H9 (cell line): ENCODE data around the gene UNC79. TPM values are rescaled to one million over a fixed set of nuclear protein-coding genes. Genes with fewer than 3 reads are reported as not detected.
A peak's percentile ranks its signal among the peaks of the same experiment; 100 is the strongest.

Experiments used
- DNase-seq: peaks from one replicate; pipeline ENCODE4 v3.0.0-alpha.2; 2017
- H2AFZ ChIP-seq: one replicate; pipeline ENCODE4 v1.6.1; 2013; ENCODE audit warnings: mild to moderate bottlenecking, low read length, control low read depth, moderate library complexity
- H2AK5ac ChIP-seq: 2 replicates; pipeline ENCODE4 v1.6.1; 2013; ENCODE audit warnings: low read length, control low read depth, mixed read lengths; ENCODE audit not compliant: insufficient read length
- H2BK120ac ChIP-seq: one replicate; pipeline ENCODE4 v1.6.1; 2013; ENCODE audit warnings: low read depth, mild to moderate bottlenecking, low read length, control low read depth, inconsistent platforms; ENCODE audit not compliant: poor library complexity, severe bottlenecking
- H2BK12ac ChIP-seq: 2 replicates; pipeline ENCODE4 v1.6.1; 2013; ENCODE audit warnings: low read length, control low read depth, mixed read lengths, low read depth; ENCODE audit not compliant: insufficient read length
- H2BK15ac ChIP-seq: 2 replicates; pipeline ENCODE4 v1.6.1; 2013; ENCODE audit warnings: low read depth, low read length, control low read depth
- H2BK20ac ChIP-seq: one replicate; pipeline ENCODE4 v1.6.1; 2013; ENCODE audit warnings: low read depth, mild to moderate bottlenecking, low read length, control low read depth, inconsistent platforms; ENCODE audit not compliant: poor library complexity, severe bottlenecking
- H2BK5ac ChIP-seq: 2 replicates; pipeline ENCODE4 v1.6.1; 2013; ENCODE audit warnings: low read length, control low read depth, mixed read lengths; ENCODE audit not compliant: insufficient read length
- H3K14ac ChIP-seq: 2 replicates; pipeline ENCODE4 v1.6.1; 2013; ENCODE audit warnings: low read length, control low read depth; ENCODE audit not compliant: insufficient read depth
- H3K18ac ChIP-seq: 2 replicates; pipeline ENCODE4 v1.6.1; 2013; ENCODE audit warnings: low read depth, mild to moderate bottlenecking, mixed read lengths, low read length, control low read depth; ENCODE audit not compliant: insufficient read length
- H3K23ac ChIP-seq: 2 replicates; pipeline ENCODE4 v1.6.1; 2013; ENCODE audit warnings: low read length, control low read depth, mixed read lengths, low read depth; ENCODE audit not compliant: insufficient read length
- H3K23me2 ChIP-seq: 2 replicates; pipeline ENCODE4 v1.6.1; 2013; ENCODE audit warnings: low read depth, mild to moderate bottlenecking, mixed read lengths, low read length, control low read depth; ENCODE audit not compliant: insufficient read length, poor library complexity, severe bottlenecking
- H3K27ac ChIP-seq: 2 replicates; pipeline ENCODE4 v1.5.1; 2013; ENCODE audit warnings: low read length, control low read depth, mixed read lengths, low read depth; ENCODE audit not compliant: insufficient read length
- H3K27me3 ChIP-seq: 2 replicates; pipeline ENCODE4 v1.6.1; 2013; ENCODE audit warnings: low read length, control low read depth, inconsistent platforms; ENCODE audit not compliant: insufficient read depth
- H3K4ac ChIP-seq: 2 replicates; pipeline ENCODE4 v1.6.1; 2013; ENCODE audit warnings: low read depth, mild to moderate bottlenecking, control low read depth, inconsistent platforms, low read length, moderate library complexity
- H3K4me1 ChIP-seq: 2 replicates; pipeline ENCODE4 v1.6.1; 2013; ENCODE audit warnings: low read length, control low read depth, inconsistent platforms; ENCODE audit not compliant: insufficient read depth
- H3K4me2 ChIP-seq: 2 replicates; pipeline ENCODE4 v1.6.1; 2013; ENCODE audit warnings: low read length, control low read depth, mixed read lengths; ENCODE audit not compliant: insufficient read length, insufficient read depth
- H3K56ac ChIP-seq: 2 replicates; pipeline ENCODE4 v1.6.1; 2013; ENCODE audit warnings: low read depth, mild to moderate bottlenecking, mixed read lengths, low read length, control low read depth; ENCODE audit not compliant: insufficient read length
- H3K79me1 ChIP-seq: 2 replicates; pipeline ENCODE4 v1.6.1; 2013; ENCODE audit warnings: low read depth, mild to moderate bottlenecking, moderate library complexity, low read length, control low read depth, inconsistent platforms; ENCODE audit not compliant: insufficient read depth, poor library complexity, severe bottlenecking
- H3K79me2 ChIP-seq: 2 replicates; pipeline ENCODE4 v1.6.1; 2013; ENCODE audit warnings: low read length, control low read depth, inconsistent platforms; ENCODE audit not compliant: insufficient read depth
- H3K9ac ChIP-seq: 2 replicates; pipeline ENCODE4 v1.6.1; 2013; ENCODE audit warnings: low read length, control low read depth, mixed read lengths; ENCODE audit not compliant: insufficient read length; ENCODE audit errors: extremely low read depth
- H3K9me3 ChIP-seq: one replicate; pipeline ENCODE4 v1.6.1; 2013; ENCODE audit warnings: low read depth, low read length, inconsistent platforms; ENCODE audit not compliant: control insufficient read depth
- H3T11ph ChIP-seq: one replicate; pipeline ENCODE4 v1.6.1; 2013; ENCODE audit warnings: mild to moderate bottlenecking, low read length, control low read depth, inconsistent platforms
- H4K20me1 ChIP-seq: one replicate; pipeline ENCODE4 v1.6.1; 2013; ENCODE audit not compliant: control insufficient read depth, insufficient read length, insufficient read depth
- H4K5ac ChIP-seq: 2 replicates; pipeline ENCODE4 v1.6.1; 2013; ENCODE audit warnings: low read depth, mild to moderate bottlenecking, mixed read lengths, low read length, control low read depth; ENCODE audit not compliant: insufficient read length
- H4K8ac ChIP-seq: replicated peaks from 2 replicates; pipeline ENCODE4 v1.6.1; 2013; ENCODE audit warnings: low read length, control low read depth, mixed read lengths, low read depth; ENCODE audit not compliant: insufficient read length
- H4K91ac ChIP-seq: 2 replicates; pipeline ENCODE4 v1.6.1; 2013; ENCODE audit warnings: low read depth, mild to moderate bottlenecking, moderate library complexity, mixed read lengths, low read length, control low read depth; ENCODE audit not compliant: insufficient read length
- H3K27ac Mint-ChIP-seq, 3 experiments: 2 replicates in 2 of 3; 3 replicates in 1 of 3; pipeline ENCODE4 v1.8.0; 2020 to 2021; ENCODE audit warnings: mixed read lengths in 3 of 3, mild to moderate bottlenecking in 1 of 3, moderate library complexity in 1 of 3
- H3K27me3 Mint-ChIP-seq: 2 replicates; pipeline ENCODE4 v1.8.0; 2021; ENCODE audit warnings: low read depth, mild to moderate bottlenecking, moderate library complexity, mixed read lengths
- H3K36me3 Mint-ChIP-seq, 3 experiments: 2 replicates in 2 of 3; 3 replicates in 1 of 3; pipeline ENCODE4 v1.8.0; 2020 to 2021; ENCODE audit warnings: low read depth in 3 of 3, mixed read lengths in 3 of 3; ENCODE audit not compliant: insufficient read depth in 1 of 3
- H3K4me1 Mint-ChIP-seq, 2 experiments: 2 replicates each; pipeline ENCODE4 v1.8.0; 2020; ENCODE audit warnings: mixed read lengths in 2 of 2
- H3K4me3 Mint-ChIP-seq, 2 experiments: 2 replicates in 1 of 2; 3 replicates in 1 of 2; pipeline ENCODE4 v1.8.0; 2020 to 2021; ENCODE audit warnings: mild to moderate bottlenecking in 2 of 2, mixed read lengths in 2 of 2, moderate library complexity in 1 of 2
- H3K9me3 Mint-ChIP-seq, 2 experiments: 2 replicates in 1 of 2; 3 replicates in 1 of 2; pipeline ENCODE4 v1.8.0; 2020; ENCODE audit warnings: mild to moderate bottlenecking in 2 of 2, mixed read lengths in 2 of 2, moderate library complexity in 1 of 2
- WGBS: extraction: QIAGEN DNeasy Blood & Tissue Kit; methylation state at CpG from one replicate; pipeline ENCODE4 v1.1.7; 2013; ENCODE audit warnings: missing lambda C conversion rate, low lambda C conversion rate, mixed read lengths; ENCODE audit not compliant: insufficient read length; ENCODE audit errors: extremely low coverage; 5-methylcytosine and 5-hydroxymethylcytosine counted together
- total RNA-seq: library from RNA; stranded (reverse); gene quantifications from 2 replicates; pipeline ENCODE4 v1.2.1, GENCODE V29; 2021
- TF ChIP-seq, protein P1 (sequence below): fragments of 200-600 bp; sonication (generic); conservative IDR thresholded peaks from 3 replicates; pipeline ENCODE4 v1.8.0; 2021; ENCODE audit warnings: antibody characterized with exemption, mild to moderate bottlenecking

Gene UNC79
- total RNA-seq, 1 experiment from 2014 or later: 3.0 TPM

DNA sequence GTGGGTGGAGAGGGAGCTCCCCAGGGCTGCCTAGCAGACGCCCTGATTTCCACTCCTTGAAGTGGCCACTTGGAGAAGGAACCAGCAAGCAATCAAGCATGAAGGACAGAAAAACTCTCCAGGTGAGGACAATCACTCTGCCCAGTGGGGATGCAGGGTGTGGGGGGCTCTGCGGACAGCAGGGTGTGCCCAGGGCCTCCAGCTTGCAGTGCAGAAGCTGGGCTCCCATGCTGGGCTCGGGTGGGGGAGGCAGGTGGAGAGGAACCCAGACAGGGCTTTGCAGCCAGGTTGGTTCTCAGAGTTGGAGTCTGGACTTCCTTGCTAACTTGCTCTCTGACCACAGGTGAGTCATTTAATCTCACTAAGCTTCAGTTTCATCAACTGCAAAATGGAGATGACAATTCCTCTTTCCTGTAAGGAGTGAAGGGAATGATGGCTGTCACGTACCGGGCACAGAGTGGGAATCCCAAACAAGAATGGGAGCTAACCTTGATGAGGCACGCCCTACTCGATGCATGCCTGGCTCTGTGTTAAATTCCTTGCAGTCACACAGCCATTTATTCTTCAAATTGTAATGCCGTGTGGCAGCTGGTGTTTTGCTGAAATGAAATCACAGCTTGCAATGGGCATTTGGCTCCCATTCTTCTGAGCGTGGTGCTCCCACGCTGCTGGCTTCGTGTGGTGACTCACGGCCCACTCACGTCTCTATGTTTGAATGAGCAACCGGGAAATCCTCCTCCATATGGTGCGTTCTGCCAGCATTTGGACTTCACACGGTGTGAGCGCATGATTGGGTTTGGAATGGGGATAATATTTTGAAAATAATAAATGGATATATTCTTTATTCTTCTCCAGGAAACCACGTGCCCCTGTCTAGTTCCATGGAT is 282.3 kb downstream of the UNC79 start:
- Histone ChIP-seq H3K9me3 (no peaks in the 10 kb centered on the region), H3K9ac (no peak overlapping the region), H3K79me2 (no peaks in the 10 kb centered on the region), H3K14ac (no peak overlapping the region), H2BK15ac (no peak overlapping the region), H3K18ac (no peak overlapping the region), H4K5ac (no peak overlapping the region), H3K4me2 (no peak overlapping the region), H3K4ac (no peak overlapping the region), H4K8ac (no peak overlapping the region), H2AFZ (no peak overlapping the region), H4K20me1 (no peaks in the 10 kb centered on the region), H3K79me1 (no peaks in the 10 kb centered on the region), H3K4me1 (no peaks in the 10 kb centered on the region; the same call in 1 of the 2 replicates), H2BK5ac (no peak overlapping the region), H3K23ac (no peak overlapping the region), H2AK5ac (no peak overlapping the region), H2BK120ac (no peak overlapping the region), H3K27ac (no peak overlapping the region), H3T11ph (no peak overlapping the region), H3K23me2 (no peaks in the 10 kb centered on the region), H3K56ac (no peak overlapping the region), H3K27me3 (no peaks in the 10 kb centered on the region), H4K91ac (no peak overlapping the region), H2BK12ac (no peak overlapping the region), H2BK20ac (no peak overlapping the region)
- no peak for DNase-seq
- Mint-ChIP-seq H3K4me3 (no peak overlapping the region; a peak in 2 of 5 replicates), H3K36me3 (no peaks in the 10 kb centered on the region; a peak in 1 of 7 replicates), H3K9me3 (no peaks in the 10 kb centered on the region), H3K27ac (0 out of 7 replicates have a peak overlapping the region, but pooled peaks of 1 of the 3 experiments have one; percentile 55), H3K27me3 (no peaks in the 10 kb centered on the region; the same call in none of the 2 replicates), H3K4me1 (peaks cover 20 to 21% of the 10 kb centered on the region in 2 experiments)
- TF ChIP-seq, protein P1, sequence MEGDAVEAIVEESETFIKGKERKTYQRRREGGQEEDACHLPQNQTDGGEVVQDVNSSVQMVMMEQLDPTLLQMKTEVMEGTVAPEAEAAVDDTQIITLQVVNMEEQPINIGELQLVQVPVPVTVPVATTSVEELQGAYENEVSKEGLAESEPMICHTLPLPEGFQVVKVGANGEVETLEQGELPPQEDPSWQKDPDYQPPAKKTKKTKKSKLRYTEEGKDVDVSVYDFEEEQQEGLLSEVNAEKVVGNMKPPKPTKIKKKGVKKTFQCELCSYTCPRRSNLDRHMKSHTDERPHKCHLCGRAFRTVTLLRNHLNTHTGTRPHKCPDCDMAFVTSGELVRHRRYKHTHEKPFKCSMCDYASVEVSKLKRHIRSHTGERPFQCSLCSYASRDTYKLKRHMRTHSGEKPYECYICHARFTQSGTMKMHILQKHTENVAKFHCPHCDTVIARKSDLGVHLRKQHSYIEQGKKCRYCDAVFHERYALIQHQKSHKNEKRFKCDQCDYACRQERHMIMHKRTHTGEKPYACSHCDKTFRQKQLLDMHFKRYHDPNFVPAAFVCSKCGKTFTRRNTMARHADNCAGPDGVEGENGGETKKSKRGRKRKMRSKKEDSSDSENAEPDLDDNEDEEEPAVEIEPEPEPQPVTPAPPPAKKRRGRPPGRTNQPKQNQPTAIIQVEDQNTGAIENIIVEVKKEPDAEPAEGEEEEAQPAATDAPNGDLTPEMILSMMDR: no peak
- no CpG with 5 or more reads among the region's 18 CpGs for WGBS
